ENCODE measurements around the gene C1R.
"Not testable (repeated sequence)": the region's sequence is repeated elsewhere in the genome, so short reads cannot be mapped to it uniquely, and the experiment has no call there.

The C1R gene

DNA sequence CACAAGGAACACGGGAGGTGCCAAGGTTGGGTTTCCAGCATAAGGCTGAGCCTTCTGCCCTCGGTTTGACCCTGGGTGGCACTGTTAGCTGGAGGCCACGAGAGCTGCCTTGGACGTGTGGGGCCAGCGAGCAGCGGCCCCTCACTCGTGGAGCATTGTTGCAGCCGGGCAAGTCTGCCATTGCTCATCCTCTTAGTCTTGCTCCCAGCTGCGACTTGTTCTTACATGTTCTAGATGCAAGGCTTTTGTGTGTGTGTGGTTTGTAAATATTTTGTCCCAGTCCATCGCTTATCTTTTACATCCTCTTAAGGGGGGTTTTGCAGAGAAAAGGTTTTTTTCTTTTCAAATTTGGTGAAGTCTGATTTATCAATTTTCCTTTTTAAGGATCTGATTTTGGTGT lies 52.8 kb downstream of the C1R start:
- no peak for DNase-seq (ENCODE audit: low read depth in 2 of 2, low spot score in 1 of 2)

DNA sequence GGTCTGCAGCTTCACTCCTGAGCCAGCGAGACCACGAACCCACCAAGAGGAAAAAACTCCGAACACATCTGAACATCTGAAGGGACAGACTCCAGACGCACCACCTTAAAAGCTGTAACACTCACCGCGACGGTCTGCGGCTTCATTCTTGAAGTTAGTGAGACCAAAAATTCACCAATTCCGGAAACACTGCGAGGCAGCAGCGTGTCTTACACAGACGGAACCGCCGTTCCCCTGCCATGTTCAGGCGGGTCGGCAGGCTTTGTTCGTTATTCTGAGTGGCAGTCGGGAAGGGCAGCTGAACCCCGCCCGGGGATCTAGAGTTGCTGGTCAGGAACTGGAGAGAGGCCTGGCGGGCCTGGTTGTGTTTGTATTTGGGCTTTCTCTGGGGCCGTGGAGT lies 53.7 kb downstream of the C1R start:
- DNase-seq (ENCODE audit: low read depth in 2 of 2, low spot score in 1 of 2) = no peak

DNA sequence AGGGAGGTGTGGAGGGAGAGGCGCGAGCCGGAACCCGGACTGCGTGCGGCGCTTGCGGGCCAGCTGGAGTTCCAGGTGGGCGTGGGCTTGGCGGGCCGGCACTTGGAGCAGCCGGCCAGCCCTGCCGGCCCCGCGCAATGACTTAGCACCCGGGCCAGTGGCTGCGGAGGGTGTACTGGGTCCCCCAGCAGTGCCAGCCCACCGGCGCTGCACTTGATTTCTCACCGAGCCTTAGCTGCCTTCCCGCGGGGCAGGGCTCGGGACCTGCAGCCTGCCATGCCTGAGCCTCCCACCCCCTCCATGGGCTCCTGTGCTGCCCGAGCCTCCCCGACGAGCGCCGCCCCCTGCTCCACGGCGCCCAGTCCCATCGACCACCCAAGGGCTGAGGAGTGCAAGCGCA lies 54.8 kb downstream of the C1R start:
- not testable (repeated sequence) for DNase-seq (ENCODE audit: low read depth in 2 of 2, low spot score in 1 of 2)

DNA sequence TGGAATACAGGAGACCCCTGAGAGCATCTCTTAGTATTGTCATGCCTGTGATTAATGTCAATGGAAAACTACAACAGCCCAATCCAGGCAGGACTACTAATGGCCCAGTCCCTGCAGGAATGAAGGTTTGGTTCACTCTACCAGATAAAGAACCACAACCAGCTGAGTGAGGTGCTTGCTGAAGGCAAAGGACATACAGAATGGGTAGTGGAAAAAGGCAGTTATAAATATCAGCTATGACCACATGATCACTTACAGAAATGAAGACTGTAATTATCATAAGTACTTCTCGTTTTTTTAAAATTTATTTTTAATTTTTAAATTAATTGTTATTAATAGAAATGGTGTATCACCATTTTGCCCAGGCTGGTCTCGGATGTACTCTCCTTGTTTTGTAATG lies 56.8 kb downstream of the C1R start:
- no peak for DNase-seq (ENCODE audit: low read depth in 2 of 2, low spot score in 1 of 2)

DNA sequence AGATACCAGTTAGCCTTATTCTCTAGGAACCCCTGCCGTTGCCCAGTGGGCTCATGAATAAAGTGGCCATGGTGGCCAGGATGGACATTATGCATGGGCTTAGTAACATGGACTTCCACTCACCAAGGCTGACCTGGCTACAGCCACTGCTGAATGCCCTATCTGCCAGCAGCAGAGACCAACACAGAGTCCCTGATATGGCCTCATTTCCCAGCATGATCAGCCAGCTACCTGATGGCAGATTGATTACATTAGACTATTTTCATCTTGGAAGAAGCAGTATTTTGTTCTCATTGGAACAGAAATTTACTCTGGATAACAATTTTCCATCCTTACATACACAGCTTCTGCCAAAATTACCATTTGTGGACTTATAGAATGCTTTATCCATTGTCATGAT lies 57.8 kb downstream of the C1R start:
- no peak for DNase-seq (ENCODE audit: low read depth in 2 of 2, low spot score in 1 of 2)

DNA sequence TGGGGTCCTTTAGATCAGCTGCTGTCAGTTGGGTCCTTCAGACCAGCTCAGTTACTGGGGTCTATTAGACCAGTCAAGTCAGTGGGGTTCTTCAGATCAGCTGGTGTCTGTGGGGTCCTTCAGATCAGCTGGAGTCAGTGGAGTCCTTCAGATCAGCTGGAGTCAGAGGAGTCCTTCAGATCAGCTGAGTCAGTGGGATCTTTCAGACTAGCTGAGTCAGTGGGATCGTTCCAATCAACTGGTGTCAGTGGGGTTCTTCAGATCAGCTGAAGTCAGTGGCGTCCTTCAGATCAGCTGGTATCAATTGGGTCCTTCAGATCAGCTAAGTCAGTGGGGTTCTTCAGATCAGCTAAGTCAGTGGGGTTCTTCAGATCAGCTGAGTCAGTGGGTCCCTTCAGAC lies 59.3 kb downstream of the C1R start:
- no peak for DNase-seq (ENCODE audit: low read depth in 2 of 2, low spot score in 1 of 2)

DNA sequence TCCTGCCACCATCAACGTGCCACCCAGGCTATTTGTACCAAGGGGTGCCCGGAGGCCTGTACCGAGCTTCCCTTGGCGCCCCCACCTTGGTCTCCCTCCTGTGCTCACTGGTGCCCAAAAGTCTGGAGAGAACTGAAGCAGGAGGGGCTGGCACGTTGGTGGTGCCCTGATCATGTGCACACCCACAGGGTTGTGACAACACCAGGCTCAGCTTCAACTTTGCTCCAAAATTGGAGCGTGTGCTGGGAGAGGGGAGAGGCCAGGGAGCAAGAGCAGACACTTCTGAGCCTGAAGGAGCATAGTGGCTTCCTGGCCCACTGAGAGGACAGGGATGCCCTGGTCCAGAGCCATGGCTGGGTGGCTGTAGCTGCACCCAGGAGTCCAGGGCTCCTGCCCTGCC lies 60.9 kb downstream of the C1R start:
- DNase-seq (ENCODE audit: low read depth in 2 of 2, low spot score in 1 of 2) = no peak

All from stimulated activated CD8-positive, alpha-beta memory T cell treated with anti-CD3 and anti-CD28 coated beads, Interleukin-4, amount 100 ng/mL, for 1 hour (primary cell).